GM21515 (cell line): Measurements from ENCODE around the gene HOXA3.

Experiments used
- ATAC-seq: cut with Tn5 transposase; IDR thresholded peaks from one replicate; pipeline ENCODE4 v1.9.1; 2021; ENCODE audit not compliant: unreplicated experiment

Gene HOXA3

DNA sequence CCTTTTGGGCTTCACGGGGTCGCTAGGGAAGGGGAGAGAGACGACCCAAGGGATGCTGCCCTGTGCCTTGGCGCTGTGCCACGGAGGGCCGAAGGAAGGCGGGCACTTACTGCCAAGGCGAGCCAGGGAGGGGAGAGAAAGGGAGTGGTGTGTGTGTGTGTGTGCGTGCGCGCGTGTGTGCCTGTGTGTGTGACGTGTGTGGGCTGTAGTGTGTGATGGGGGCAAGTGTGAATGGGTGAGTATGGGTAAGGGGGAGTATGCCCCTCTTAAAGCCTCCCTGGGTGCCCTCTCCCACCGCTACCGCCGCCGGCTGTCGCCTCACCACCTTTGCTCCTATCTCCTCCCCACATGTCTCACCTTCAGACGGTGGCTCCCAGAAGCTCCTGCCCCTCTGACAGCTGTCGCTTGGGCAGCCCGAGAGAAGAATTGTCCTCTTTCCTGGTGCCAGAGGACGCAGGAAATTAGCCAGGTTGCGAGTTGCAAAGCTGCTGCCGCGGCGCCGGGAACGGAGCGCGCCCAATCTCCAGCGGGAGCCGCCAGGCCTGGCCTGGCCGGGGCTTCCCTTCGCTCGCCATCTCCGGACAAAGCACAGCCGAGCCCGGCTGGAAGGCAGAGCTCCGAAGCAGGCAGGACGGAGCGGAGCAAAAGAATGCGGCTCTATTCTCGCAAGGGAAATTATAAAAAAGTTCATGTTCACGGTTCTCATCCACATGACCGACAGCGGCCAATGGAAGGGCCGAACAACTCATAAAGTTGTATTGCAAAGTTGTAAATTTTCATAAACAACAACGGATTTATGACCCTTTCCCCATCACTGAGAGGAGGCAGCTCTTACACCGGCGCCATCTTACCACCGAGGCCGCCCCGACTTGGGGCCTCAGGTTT is at the start of gene HOXA3:
Gene HOXA3 (minus strand): TSS at position 653 of the 885 bp plus-strand sequence. CDS start 41,943 bp downstream, outside the sequence.
- ATAC-seq, result no peak

- ATAC-seq, result no peak
Measured at GRCh38 chr7:27201580-27202017, 49.2 kb upstream of the HOXA3 start.

DNA sequence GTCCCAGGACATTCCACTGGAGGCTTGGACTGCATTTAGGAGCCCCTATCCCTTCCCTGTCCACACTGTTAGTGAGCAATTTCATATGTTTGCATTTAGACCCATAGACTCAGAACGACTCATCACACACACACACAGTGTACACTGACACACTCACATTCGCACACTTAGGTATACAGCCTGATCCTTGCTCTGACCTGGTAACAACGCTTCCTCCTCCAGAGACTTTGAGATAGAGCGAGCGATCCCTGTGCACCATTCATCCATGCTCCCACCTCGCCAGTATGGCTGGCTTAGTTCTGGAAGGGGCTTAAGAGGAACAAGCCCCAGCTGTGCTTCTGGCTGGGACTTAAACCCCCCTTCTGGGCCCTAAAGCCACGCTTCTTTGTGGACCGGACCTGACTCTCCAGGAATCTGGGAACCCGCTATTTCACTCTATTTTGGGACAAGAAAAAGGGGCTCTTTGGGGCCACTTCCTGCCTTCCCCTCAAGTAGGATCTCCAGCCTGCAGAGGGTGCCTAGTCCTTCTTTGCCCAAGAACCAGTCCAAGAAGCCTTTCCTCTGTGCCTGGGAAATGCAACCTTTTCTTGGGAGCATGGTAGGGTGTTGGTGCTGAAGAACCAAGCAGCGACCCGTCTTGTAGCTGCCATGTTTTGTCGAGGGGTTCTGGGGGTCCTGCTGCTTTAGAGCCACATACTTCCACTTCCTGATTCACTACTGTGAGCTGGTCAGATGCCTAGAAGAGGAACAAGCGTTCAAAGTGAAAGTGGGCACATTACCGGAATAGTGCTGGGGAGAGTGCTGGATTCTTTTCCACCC is 48.6 kb upstream of the HOXA3 start:
- ATAC-seq, result no peak

DNA sequence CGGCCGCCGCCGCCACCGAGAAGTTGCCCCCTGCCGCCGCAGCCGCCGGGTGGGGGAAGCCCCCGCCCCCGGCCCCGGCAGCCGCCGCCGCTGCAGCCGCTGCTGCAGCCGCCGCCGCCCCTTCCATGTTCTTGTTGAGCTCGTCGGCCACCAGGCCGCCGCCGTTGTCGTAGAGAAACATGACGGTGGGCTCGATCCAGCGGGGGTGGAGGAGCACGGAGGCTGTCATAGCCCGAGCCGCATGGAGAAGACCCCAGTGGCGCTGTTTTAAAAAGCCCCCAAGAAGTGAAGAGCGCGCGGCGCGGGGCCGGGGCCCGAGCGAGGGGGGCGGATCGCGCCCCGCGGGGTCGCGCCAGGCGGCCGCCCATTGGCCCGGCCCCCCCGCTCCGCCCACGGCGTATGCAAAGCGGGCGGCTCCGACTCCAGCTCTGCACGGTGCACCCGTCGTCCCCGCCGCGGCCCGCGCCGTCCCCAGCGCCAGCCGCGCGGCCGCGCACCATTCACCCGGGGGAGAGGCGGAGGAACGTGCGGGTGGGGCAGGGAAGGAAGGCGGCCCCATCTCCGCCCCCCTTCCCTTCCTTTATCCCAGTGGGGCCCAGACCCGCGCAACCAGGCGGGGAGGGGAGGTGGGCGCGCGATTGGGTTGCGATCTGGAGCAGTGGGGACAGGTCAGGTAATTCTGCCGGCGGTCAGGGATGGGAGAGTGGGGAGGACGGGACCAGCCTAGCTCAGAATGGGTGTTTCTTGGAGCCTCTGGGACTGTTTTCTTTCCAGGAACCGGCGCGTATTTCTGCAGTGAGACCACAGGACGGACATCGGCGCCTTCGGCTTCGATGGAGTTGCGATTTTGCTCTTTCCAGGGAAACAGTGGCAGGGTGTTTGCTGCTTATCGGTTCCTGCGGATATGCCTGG is 47.7 kb upstream of the HOXA3 start, which contains the start of gene HOXA13:
Gene HOXA13 (minus strand): TSS at position 243 of the 912 bp plus-strand sequence. CDS start 14 bp downstream, at position 229.
- no peak for ATAC-seq

GRCh38 chr7:27198871-27199801 is 46.8 kb upstream of the HOXA3 start:
- ATAC-seq, result no peak

DNA sequence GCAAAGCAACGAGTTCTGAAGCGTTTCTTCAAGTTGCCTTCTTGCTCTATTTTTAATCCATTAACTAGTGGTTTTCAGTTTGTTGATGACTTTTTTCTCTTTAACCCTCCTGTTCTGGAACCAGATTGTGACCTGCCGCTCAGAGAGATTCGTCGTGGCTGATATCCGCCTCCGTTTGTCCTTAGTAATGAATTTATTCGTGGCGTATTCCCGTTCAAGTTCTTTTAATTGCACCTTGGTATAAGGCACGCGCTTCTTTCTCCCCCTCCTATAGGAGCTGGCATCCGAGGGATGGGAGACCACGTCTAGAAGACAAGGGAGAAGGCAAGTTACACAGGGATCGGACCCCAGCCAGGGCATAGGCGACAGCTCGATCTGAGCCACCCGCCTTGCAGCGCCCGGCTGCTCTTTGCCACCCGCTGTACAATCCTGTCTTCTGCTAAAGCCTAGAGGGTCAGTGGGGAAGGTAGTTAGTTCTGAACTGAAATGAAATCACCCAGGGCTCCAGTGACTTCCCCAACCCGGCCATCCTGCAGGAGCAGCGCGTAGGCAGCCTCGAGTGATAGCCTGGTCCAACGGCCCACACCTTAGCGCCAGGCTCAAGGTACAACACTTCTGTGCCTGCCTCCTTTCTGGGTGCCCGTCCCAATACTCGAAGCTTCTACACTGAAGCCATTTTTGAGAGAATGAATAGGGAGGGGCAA is 45.9 kb upstream of the HOXA3 start:
- no peak for ATAC-seq

GRCh38 chr7:27197137-27198042 is 45.0 kb upstream of the HOXA3 start:
- ATAC-seq, result no peak

GRCh38 chr7:27196287-27196767 is 43.9 kb upstream of the HOXA3 start:
- ATAC-seq, result no peak

GRCh38 chr7:27194686-27195379 is 42.5 kb upstream of the HOXA3 start:
- no peak for ATAC-seq

DNA sequence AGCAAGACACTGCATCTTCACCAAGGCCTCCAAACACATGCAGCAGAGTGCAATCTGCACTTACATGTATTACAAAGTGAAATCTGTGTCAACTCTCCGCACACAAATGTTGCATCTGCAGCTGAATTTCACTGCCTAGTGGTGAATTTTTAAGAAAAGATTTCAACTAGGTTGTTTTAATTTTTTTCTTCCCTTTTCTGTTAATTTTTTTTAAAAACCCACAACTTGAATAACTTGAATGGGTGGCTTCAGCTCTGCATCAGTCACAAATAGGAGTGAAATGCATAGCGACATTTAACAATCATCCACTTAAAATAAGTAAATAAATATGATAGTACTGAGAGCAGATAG is 41.6 kb upstream of the HOXA3 start:
- no peak for ATAC-seq

DNA sequence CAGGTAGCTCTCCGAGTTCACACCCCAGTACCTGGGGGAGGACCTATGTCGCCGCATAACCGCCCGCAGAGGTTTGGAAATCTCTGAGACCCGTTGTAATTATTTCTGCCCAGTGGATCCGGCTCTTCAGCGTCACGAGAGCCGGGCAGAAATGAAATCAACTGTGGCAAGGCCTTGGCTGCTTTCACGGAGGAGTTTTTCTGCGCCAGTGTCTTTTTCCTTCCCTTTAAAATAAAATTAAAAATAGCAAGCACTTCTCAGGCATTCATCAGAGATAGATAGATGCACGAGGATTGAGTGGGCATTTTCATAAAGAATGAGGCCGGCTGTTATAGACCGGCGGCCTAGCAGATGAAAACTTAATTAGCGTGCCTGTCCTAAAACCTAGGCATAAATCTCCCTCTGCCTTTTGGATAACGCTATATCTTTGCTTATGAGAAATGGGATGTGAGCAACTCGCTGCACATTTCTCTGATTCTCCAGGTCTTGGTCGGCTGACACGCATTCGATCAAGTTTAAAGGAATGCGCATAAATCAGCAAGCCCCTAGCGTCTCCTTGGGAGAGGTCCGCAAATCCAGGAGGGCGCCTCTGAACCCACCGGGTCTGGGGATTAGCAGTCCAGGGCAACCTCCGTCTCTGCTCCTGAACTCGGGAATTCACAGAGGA is 41.1 kb upstream of the HOXA3 start:
- no peak for ATAC-seq

DNA sequence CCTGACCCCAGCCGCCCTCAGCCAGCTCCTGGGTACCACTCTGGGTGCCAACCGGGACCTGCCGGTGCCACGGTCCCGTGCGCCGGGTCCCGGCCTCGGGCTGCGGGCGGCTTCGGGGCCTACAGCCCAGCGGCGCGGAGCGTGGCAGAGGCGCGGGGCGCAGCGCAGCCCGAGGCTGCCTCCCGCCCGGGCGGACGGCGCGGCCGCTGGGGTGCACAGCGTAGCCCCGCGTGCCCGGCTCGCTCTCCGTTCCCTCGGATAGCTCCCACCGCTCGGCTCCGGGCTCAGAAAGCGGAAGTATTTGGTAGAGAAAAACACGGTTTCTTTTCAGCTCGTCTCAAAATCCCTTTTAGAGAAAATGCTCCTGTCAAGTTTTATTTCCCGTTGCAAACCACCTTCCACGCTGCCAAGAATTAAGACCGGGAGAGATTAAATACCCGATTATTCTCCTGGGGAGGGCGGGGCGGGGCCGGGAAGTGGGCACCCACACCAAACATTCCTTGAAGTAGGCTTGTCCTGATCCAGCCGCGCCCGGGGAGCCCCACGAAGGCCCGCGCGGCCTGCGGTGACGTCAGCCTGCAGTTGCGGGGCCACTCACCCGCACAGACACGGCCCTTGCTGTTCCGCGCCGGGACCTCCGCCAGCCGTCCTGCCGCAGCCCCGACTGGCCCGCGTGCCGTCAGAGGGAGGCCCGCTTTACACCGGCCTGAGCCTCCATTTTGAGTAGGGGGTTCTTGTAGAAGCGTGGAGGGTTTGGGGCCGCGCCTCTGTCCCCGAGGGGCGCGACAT is 40.4 kb upstream of the HOXA3 start:
- ATAC-seq, result no peak

GRCh38 chr7:27191833-27192545 is 39.6 kb upstream of the HOXA3 start:
- ATAC-seq, result no peak

GRCh38 chr7:27191161-27191731 is 38.9 kb upstream of the HOXA3 start:
- ATAC-seq, result no peak
